Caco-2 (cell line): ENCODE measurements around the gene UTF1. TPM values are rescaled to one million over a fixed set of nuclear protein-coding genes. Genes with fewer than 3 reads are reported as not detected.

Source experiments
- BruUV-seq: library from RNA; stranded (reverse); fragments of 400-500 nt; replicated peaks from 2 replicates; lab custom pipeline; 2021; lab: Mats Ljungman, UMichigan
- CTCF ChIA-PET: fragments of 300-600 bp; sonication (Branson Sonifier 250); formaldehyde crosslinking; loops from one replicate; lab custom pipeline; 2022; ENCODE audit warnings: antibody characterized with exemption; lab: Charles Lee
- POLR2A ChIA-PET: fragments of 300-600 bp; sonication (Branson Sonifier 250); formaldehyde crosslinking; loops from one replicate; lab custom pipeline; 2022; ENCODE audit warnings: antibody characterized with exemption; lab: Charles Lee
- DNase-seq, 2 experiments: peaks; one replicate each; pipeline versions ENCODE4 v3.0.0 to v3.0.0-alpha.2; 2020 to 2022
- H3K27me3 ChIP-seq: replicated peaks from 2 replicates; pipeline ENCODE4 v1.6.0; 2011; ENCODE audit warnings: low read length; ENCODE audit not compliant: control insufficient read depth, insufficient read depth
- H3K36me3 ChIP-seq: 2 replicates; pipeline ENCODE4 v1.5.1; 2011; ENCODE audit warnings: low read length; ENCODE audit not compliant: control insufficient read depth, insufficient read depth
- H3K4me1 ChIP-seq: fragments of 250-450 bp; sonication (Bioruptor Pico); 2 replicates; pipeline ENCODE4 v1.5.1; 2020; ENCODE audit warnings: mild to moderate bottlenecking
- H3K4me3 ChIP-seq: 2 replicates; pipeline ENCODE4 v1.5.1; 2011; ENCODE audit warnings: low read depth, mild to moderate bottlenecking, control low read depth, low read length
- H3K9me3 ChIP-seq: fragments of 250-450 bp; sonication (Bioruptor Pico); 2 replicates; pipeline ENCODE4 v1.5.1; 2020; ENCODE audit warnings: mild to moderate bottlenecking, moderate library complexity
- H3K27ac Mint-ChIP-seq: one replicate; pipeline ENCODE4 v1.8.0; 2022; ENCODE audit warnings: mixed read lengths; ENCODE audit not compliant: unreplicated experiment
- H3K27me3 Mint-ChIP-seq: one replicate; pipeline ENCODE4 v1.8.0; 2022; ENCODE audit warnings: mixed read lengths; ENCODE audit not compliant: insufficient read depth, unreplicated experiment
- H3K36me3 Mint-ChIP-seq: one replicate; pipeline ENCODE4 v1.8.0; 2022; ENCODE audit warnings: mild to moderate bottlenecking, mixed read lengths; ENCODE audit not compliant: insufficient read depth, unreplicated experiment
- H3K4me1 Mint-ChIP-seq: one replicate; pipeline ENCODE4 v1.8.0; 2022; ENCODE audit warnings: low read depth, mixed read lengths; ENCODE audit not compliant: unreplicated experiment
- H3K4me3 Mint-ChIP-seq: one replicate; pipeline ENCODE4 v1.8.0; 2022; ENCODE audit warnings: mild to moderate bottlenecking, moderate library complexity, mixed read lengths; ENCODE audit not compliant: unreplicated experiment
- H3K9me3 Mint-ChIP-seq: one replicate; pipeline ENCODE4 v1.8.0; 2022; ENCODE audit warnings: mixed read lengths; ENCODE audit not compliant: unreplicated experiment
- intact Hi-C: fragments of 100-400 bp; cut with micrococcal nuclease; formaldehyde crosslinking; loops from one replicate; pipeline ENCODE4 v1.10.0; 2022; ENCODE audit not compliant: unreplicated experiment
- total RNA-seq: library from RNA; stranded (reverse); gene quantifications from 2 replicates; pipeline ENCODE4 v1.2.3, GENCODE V29; 2022
- TF ChIP-seq, protein P1 (sequence below), 2 experiments: fragments of 200-600 bp in 1 of 2; IDR thresholded peaks; 1 replicate in 1 of 2; 2 replicates in 1 of 2; pipeline versions ENCODE4 v1.5.1 to v1.8.0; 2011 to 2022; ENCODE audit warnings: antibody characterized with exemption in 1 of 2, control low read depth in 1 of 2, inconsistent platforms in 1 of 2, low read depth in 1 of 2, low read length in 1 of 2, mild to moderate bottlenecking in 1 of 2, moderate library complexity in 1 of 2; ENCODE audit not compliant: insufficient read depth in 1 of 2, severe bottlenecking in 1 of 2, unreplicated experiment in 1 of 2

The UTF1 gene
- total RNA-seq, 1 experiment from 2014 or later = not detected

DNA sequence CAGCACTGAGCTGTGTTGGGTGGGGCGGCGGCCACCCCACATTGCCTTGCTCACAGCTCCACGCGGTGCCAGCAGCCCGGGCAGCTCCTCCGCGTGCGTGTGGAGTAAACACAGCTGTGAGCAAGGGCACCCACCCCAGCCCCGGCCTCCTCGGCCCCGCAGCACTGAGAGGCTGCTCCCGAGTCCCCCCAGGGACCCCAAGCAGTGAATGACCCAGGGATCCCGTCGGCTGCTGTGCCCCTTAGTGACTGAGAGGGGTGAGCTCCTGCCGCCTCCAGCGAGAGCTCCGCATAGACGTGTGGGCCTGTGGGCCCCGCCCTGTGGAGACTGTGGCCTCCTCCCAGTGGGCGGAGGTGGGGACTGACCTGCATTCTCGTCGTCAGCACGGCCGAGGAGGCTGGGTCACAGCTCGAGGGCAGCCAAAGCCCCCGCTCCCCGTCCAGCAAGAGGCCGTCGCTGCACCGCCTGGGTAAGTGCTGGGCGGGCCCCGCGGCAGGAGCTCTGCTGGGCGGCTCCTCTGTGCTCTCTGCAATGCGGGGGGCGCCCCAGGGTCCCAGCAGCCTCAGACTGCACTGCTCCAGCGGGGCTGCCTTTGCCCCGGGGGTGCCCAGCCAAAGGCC lies 29.9 kb upstream of the UTF1 start:
- Mint-ChIP-seq H3K27me3 (peaks cover 8% of the 10 kb centered on the region), H3K27ac (no peak overlapping the region), H3K4me1 (no peaks in the 10 kb centered on the region), H3K36me3 (no peaks in the 10 kb centered on the region), H3K9me3 (no peaks in the 10 kb centered on the region), H3K4me3 (no peak overlapping the region)
- BruUV-seq = no TSS peak
- ChIA-PET CTCF (no interaction called here), POLR2A (no interaction called here)
- H3K36me3 ChIP-seq = no peaks in the 10 kb centered on the region
- H3K9me3 ChIP-seq = no peaks in the 10 kb centered on the region
- intact Hi-C loops = no loop called here
- no peaks in the 10 kb centered on the region for H3K4me1 ChIP-seq
- DNase-seq = no peak
- no peak overlapping the region for H3K4me3 ChIP-seq
- 0 out of 2 replicates have a peak, but pooled peaks cover 1% of the 10 kb centered on the region for H3K27me3 ChIP-seq
- TF ChIP-seq, protein P1, sequence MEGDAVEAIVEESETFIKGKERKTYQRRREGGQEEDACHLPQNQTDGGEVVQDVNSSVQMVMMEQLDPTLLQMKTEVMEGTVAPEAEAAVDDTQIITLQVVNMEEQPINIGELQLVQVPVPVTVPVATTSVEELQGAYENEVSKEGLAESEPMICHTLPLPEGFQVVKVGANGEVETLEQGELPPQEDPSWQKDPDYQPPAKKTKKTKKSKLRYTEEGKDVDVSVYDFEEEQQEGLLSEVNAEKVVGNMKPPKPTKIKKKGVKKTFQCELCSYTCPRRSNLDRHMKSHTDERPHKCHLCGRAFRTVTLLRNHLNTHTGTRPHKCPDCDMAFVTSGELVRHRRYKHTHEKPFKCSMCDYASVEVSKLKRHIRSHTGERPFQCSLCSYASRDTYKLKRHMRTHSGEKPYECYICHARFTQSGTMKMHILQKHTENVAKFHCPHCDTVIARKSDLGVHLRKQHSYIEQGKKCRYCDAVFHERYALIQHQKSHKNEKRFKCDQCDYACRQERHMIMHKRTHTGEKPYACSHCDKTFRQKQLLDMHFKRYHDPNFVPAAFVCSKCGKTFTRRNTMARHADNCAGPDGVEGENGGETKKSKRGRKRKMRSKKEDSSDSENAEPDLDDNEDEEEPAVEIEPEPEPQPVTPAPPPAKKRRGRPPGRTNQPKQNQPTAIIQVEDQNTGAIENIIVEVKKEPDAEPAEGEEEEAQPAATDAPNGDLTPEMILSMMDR (IDR thresholded peaks at IDR 0.05; ENCODE audit: insufficient read depth in 1 of 2, low read depth in 1 of 2, low read length in 1 of 2, severe bottlenecking in 1 of 2, unreplicated experiment in 1 of 2) = no peak

- DNase-seq = no peak
- Mint-ChIP-seq H3K9me3 (no peaks in the 10 kb centered on the region), H3K4me3 (no peak overlapping the region), H3K27me3 (peaks cover 8% of the 10 kb centered on the region), H3K4me1 (no peaks in the 10 kb centered on the region), H3K27ac (no peak overlapping the region), H3K36me3 (no peaks in the 10 kb centered on the region)
- no peaks in the 10 kb centered on the region for H3K9me3 ChIP-seq
- H3K27me3 ChIP-seq = 0 out of 2 replicates have a peak, but pooled peaks cover 1% of the 10 kb centered on the region
- no peaks in the 10 kb centered on the region for H3K4me1 ChIP-seq
- ChIA-PET CTCF (no interaction called here), POLR2A (no interaction called here)
- TF ChIP-seq, protein P1 (IDR thresholded peaks at IDR 0.05; ENCODE audit: insufficient read depth in 1 of 2, low read depth in 1 of 2, low read length in 1 of 2, severe bottlenecking in 1 of 2, unreplicated experiment in 1 of 2) = no peak
- H3K36me3 ChIP-seq = no peaks in the 10 kb centered on the region
- H3K4me3 ChIP-seq = no peak overlapping the region
- BruUV-seq = no TSS peak
- intact Hi-C loops = no loop called here
Measured at GRCh38 chr10:133200621-133201031, 29.4 kb upstream of the UTF1 start.

- BruUV-seq = no TSS peak
- peaks cover 5% of the 10 kb centered on the region for H3K27me3 Mint-ChIP-seq
- TF ChIP-seq, protein P1 (IDR thresholded peaks at IDR 0.05; ENCODE audit: insufficient read depth in 1 of 2, low read depth in 1 of 2, low read length in 1 of 2, severe bottlenecking in 1 of 2, unreplicated experiment in 1 of 2) = no peak
- POLR2A ChIA-PET = no interaction called here
- no peak overlapping the region for H3K27ac Mint-ChIP-seq
- H3K36me3 Mint-ChIP-seq = no peaks in the 10 kb centered on the region
- Histone ChIP-seq H3K9me3 (no peaks in the 10 kb centered on the region), H3K4me1 (no peaks in the 10 kb centered on the region), H3K36me3 (no peaks in the 10 kb centered on the region), H3K27me3 (0 out of 2 replicates have a peak, but pooled peaks cover 1% of the 10 kb centered on the region), H3K4me3 (no peak overlapping the region)
- no peaks in the 10 kb centered on the region for H3K9me3 Mint-ChIP-seq
- CTCF ChIA-PET = no interaction called here
- H3K4me1 Mint-ChIP-seq = no peaks in the 10 kb centered on the region
- intact Hi-C loops = no loop called here
- H3K4me3 Mint-ChIP-seq = no peak overlapping the region
- DNase-seq = no peak
Measured at GRCh38 chr10:133201151-133201947, 28.7 kb upstream of the UTF1 start.
